ENCODE data around the gene COQ7.

The COQ7 gene

GRCh38 chr16:19127674-19128131, 60.3 kb downstream of the COQ7 start:
- H3K36me3 ChIP-seq (replicated peaks) = no peaks in the 10 kb centered on the region
- H3K27me3 ChIP-seq (ENCODE audit: low read depth) = no peaks in the 10 kb centered on the region
- no peaks in the 10 kb centered on the region for H3K9me3 ChIP-seq
- no peaks in the 10 kb centered on the region for H3K4me1 ChIP-seq
- in situ Hi-C loops (cut with MboI; ENCODE audit: low sequenced_read_pairs) = no loop called here
- no peak overlapping the region for H3K4me3 ChIP-seq
- DNase-seq (ENCODE audit: low spot score in 2 of 2) = no peak

- no peaks in the 10 kb centered on the region for H3K4me1 ChIP-seq
- no peak for DNase-seq (ENCODE audit: low spot score in 2 of 2)
- H3K27me3 ChIP-seq (ENCODE audit: low read depth) = no peaks in the 10 kb centered on the region
- in situ Hi-C loops (cut with MboI; ENCODE audit: low sequenced_read_pairs) = no loop called here
- no peaks in the 10 kb centered on the region for H3K9me3 ChIP-seq
- no peak overlapping the region for H3K4me3 ChIP-seq
- no peaks in the 10 kb centered on the region for H3K36me3 ChIP-seq (replicated peaks)
Measured at GRCh38 chr16:19128454-19129200, 61.2 kb downstream of the COQ7 start.

All from HAP-1 (cell line).